ENCODE measurements around the gene CMTR1. TPM values are rescaled to one million over a fixed set of nuclear protein-coding genes. Genes with fewer than 3 reads are reported as not detected.

The CMTR1 gene
- total RNA-seq, 3 donors from 2014 or later: 31.4 to 35.7 (median 32.4) TPM

DNA sequence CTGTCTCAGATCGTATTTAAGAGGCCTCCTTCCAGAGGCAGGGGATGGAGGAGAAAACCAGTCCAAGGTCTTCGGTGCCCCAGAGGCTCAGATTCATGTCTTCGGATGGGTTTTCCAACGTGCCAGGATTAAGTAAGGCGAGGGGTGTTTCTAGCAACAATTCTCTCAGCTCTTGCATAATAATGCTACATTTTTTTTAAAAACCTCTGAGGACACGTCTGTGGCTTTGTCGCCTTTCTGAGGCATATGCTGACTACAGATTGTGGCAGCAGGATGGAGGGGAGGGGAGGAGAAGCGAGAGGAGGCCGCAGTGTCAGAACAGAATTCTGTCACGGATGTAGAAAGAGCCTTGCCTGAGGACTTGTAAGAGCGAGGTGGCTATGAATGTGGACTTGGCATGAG lies 84.4 kb downstream of the CMTR1 start:
- Histone ChIP-seq H3K4me3 (no peak overlapping the region), H3K27me3 (peaks cover 0 to 13% of the 10 kb centered on the region in 2 donors), H3K36me3 (no peaks in the 10 kb centered on the region), H3K27ac (peak overlapping the region; percentile 46 to 83), H3K4me1 (peaks cover 9 to 21% of the 10 kb centered on the region in 2 donors), H3K9me3 (peaks cover 0 to 4% of the 10 kb centered on the region in 2 donors)
- intact Hi-C loops (cut with DNase I; ENCODE audit: low total_unique reads): no loop called here
- no peak for TF ChIP-seq POLR2AphosphoS5 (IDR thresholded peaks at IDR 0.05)
- no peak for TF ChIP-seq POLR2A (IDR thresholded peaks at IDR 0.05)
- TF ChIP-seq, protein P1, sequence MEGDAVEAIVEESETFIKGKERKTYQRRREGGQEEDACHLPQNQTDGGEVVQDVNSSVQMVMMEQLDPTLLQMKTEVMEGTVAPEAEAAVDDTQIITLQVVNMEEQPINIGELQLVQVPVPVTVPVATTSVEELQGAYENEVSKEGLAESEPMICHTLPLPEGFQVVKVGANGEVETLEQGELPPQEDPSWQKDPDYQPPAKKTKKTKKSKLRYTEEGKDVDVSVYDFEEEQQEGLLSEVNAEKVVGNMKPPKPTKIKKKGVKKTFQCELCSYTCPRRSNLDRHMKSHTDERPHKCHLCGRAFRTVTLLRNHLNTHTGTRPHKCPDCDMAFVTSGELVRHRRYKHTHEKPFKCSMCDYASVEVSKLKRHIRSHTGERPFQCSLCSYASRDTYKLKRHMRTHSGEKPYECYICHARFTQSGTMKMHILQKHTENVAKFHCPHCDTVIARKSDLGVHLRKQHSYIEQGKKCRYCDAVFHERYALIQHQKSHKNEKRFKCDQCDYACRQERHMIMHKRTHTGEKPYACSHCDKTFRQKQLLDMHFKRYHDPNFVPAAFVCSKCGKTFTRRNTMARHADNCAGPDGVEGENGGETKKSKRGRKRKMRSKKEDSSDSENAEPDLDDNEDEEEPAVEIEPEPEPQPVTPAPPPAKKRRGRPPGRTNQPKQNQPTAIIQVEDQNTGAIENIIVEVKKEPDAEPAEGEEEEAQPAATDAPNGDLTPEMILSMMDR (IDR thresholded peaks at IDR 0.05): no peak
- DNase-seq (ENCODE audit: low spot score in 2 of 2): peak in 1 of 2 donors; percentile 57

DNA sequence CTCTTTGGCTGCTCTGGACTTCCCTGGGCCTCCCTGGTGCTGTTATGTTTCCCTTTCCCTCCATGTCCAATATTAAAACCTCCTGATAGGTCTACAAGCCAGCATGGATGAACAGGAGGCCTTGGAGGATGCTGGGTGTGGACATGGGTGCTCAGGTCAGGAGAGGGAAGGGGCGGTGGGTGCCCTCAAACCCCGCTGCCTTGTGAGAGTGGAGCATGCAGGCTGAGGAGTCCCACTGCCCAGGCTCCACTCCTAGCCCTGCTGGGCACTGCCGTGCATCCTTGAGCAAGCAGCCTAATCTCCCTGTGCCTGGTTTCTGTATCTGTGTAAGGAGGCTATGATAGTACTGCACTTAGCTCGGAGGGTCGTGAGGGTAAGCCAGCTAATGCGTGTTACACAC lies 85.1 kb downstream of the CMTR1 start:
- no peak for TF ChIP-seq POLR2A (IDR thresholded peaks at IDR 0.05)
- TF ChIP-seq, protein P1 (IDR thresholded peaks at IDR 0.05): no peak
- no peak for TF ChIP-seq POLR2AphosphoS5 (IDR thresholded peaks at IDR 0.05)
- Histone ChIP-seq H3K27me3 (peaks cover 0 to 7% of the 10 kb centered on the region in 2 donors), H3K4me1 (peaks cover 9 to 21% of the 10 kb centered on the region in 2 donors), H3K9me3 (peaks cover 0 to 4% of the 10 kb centered on the region in 2 donors), H3K36me3 (no peaks in the 10 kb centered on the region), H3K27ac (no peak overlapping the region), H3K4me3 (no peak overlapping the region)
- intact Hi-C loops (cut with DNase I; ENCODE audit: low total_unique reads): no loop called here
- DNase-seq (ENCODE audit: low spot score in 2 of 2): no peak

DNA sequence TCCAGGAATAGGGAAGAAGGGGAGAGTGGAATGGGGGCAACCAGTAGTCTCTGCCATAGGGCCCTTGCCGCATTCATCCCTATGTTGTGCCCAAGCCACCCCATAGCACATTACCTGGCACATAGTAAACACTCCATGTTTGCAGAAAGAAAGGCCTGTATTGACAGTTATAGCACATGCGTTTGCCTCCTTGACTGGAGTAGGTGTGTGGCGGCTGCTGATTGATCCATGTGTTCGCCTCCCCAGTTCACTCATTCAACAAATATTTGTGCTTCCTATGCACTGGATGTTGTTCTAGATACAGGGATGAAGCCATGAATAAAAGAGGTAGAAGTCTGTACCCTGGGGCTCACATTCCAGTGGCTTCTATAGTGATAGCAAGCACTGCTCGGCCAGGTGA lies 86.4 kb downstream of the CMTR1 start:
- H3K4me1 ChIP-seq: peaks cover 9 to 21% of the 10 kb centered on the region in 2 donors
- H3K4me3 ChIP-seq: no peak overlapping the region
- intact Hi-C loops (cut with DNase I; ENCODE audit: low total_unique reads): no loop called here
- TF ChIP-seq, protein P1 (IDR thresholded peaks at IDR 0.05): no peak
- TF ChIP-seq POLR2A (IDR thresholded peaks at IDR 0.05) (no peak), POLR2AphosphoS5 (IDR thresholded peaks at IDR 0.05) (no peak)
- peaks cover 0 to 4% of the 10 kb centered on the region in 2 donors for H3K9me3 ChIP-seq
- no peak for DNase-seq (ENCODE audit: low spot score in 2 of 2)
- H3K27ac ChIP-seq: no peak overlapping the region
- no peaks in the 10 kb centered on the region for H3K27me3 ChIP-seq
- H3K36me3 ChIP-seq: no peaks in the 10 kb centered on the region

DNA sequence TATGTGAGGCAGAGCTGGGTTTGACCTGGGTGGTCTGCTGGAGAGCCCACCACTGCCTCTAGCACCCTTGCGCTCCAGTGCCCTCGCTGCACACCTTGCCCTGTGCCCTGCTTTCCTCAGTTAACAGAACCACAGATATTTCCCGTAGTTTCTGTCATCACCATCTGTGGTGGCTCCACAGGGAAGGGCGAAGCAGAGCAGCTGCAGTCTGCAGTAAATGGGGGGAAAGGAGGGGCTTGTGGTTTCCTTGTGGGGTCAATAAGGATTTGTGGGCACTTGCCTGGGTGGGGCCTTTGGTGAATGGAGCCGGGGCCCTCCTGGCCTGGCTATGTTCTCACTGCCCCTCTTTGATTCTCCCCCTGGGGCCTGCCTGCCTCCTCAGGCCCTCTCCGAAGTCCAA lies 87.9 kb downstream of the CMTR1 start:
- Histone ChIP-seq H3K27me3 (no peaks in the 10 kb centered on the region), H3K27ac (no peak overlapping the region), H3K4me3 (no peak overlapping the region), H3K36me3 (no peaks in the 10 kb centered on the region), H3K9me3 (peaks cover 0 to 4% of the 10 kb centered on the region in 2 donors), H3K4me1 (peaks cover 5 to 17% of the 10 kb centered on the region in 2 donors)
- DNase-seq (ENCODE audit: low spot score in 2 of 2): no peak
- intact Hi-C loops (cut with DNase I; ENCODE audit: low total_unique reads): no loop called here
- TF ChIP-seq, protein P1 (IDR thresholded peaks at IDR 0.05): no peak
- TF ChIP-seq POLR2A (IDR thresholded peaks at IDR 0.05): no peak

DNA sequence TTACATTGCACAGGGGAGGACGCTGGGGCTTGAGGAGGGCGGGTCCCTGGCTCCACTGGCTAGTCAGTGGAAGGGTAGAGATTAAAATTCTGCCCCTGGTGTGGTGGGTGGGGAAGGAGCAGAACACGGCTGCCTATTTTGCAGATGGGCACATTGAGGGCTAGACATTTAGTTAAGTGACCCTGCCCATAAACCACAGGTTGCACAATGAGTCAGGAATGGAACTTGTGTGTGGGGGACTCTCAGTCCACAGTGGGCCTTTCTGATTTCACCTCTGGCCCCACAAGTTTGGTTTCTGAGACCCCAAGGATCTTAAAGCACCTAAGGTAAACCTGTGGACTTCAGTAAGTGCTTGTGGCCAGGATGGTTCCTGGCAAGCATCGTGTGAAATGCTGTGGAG lies 88.7 kb downstream of the CMTR1 start:
- H3K4me1 ChIP-seq: peaks cover 0 to 11% of the 10 kb centered on the region in 2 donors
- intact Hi-C loops (cut with DNase I; ENCODE audit: low total_unique reads): no loop called here
- TF ChIP-seq POLR2A (IDR thresholded peaks at IDR 0.05) (no peak), POLR2AphosphoS5 (IDR thresholded peaks at IDR 0.05) (no peak)
- TF ChIP-seq, protein P1 (IDR thresholded peaks at IDR 0.05): no peak
- no peak for DNase-seq (ENCODE audit: low spot score in 2 of 2)
- peaks cover 0 to 4% of the 10 kb centered on the region in 2 donors for H3K9me3 ChIP-seq
- no peak overlapping the region for H3K4me3 ChIP-seq
- no peaks in the 10 kb centered on the region for H3K36me3 ChIP-seq
- H3K27me3 ChIP-seq: peaks cover 0 to 2% of the 10 kb centered on the region in 2 donors
- H3K27ac ChIP-seq: no peak overlapping the region

All from breast epithelium (tissue), 4 donors.